IMR-90 (cell line): ENCODE data around the gene ZSWIM3. TPM values are rescaled to one million over a fixed set of nuclear protein-coding genes. Genes with fewer than 3 reads are reported as not detected.

Source experiments
- ATAC-seq: fragments of 200-7000 bp; cut with Tn5 transposase; 2 replicates; pipeline ENCODE4 v1.9.1; 2020; ENCODE audit warnings: low read depth, mild to moderate bottlenecking, moderate library complexity
- BruUV-seq: library from RNA; stranded (reverse); fragments of 400-500 nt; replicated peaks from 2 replicates; lab custom pipeline; 2021; lab: Mats Ljungman, UMichigan
- CTCF ChIA-PET: fragments of 300-600 bp; formaldehyde crosslinking; extraction: SDS; loops from one replicate; lab custom pipeline; 2021; ENCODE audit warnings: antibody characterized with exemption; lab: Yijun Ruan, JAX
- POLR2A ChIA-PET: fragments of 300-600 bp; sonication (Branson Sonifier 250); formaldehyde crosslinking; loops from one replicate; lab custom pipeline; 2022; ENCODE audit warnings: antibody characterized with exemption; ENCODE audit not compliant: unreplicated experiment; lab: Charles Lee
- DNase-seq: peaks from one replicate; pipeline ENCODE4 v3.0.0; 2013
- H2AFZ ChIP-seq: replicated peaks from 2 replicates; pipeline ENCODE3; 2013; ENCODE audit warnings: low read length, mild to moderate bottlenecking; ENCODE audit not compliant: poor library complexity
- H2AK5ac ChIP-seq: 2 replicates; pipeline ENCODE4 v1.6.1; 2013; ENCODE audit warnings: low read depth, low read length, inconsistent platforms
- H2AK9ac ChIP-seq: replicated peaks from 2 replicates; pipeline ENCODE3; 2013; ENCODE audit warnings: mild to moderate bottlenecking, low read depth, low read length, moderate library complexity; ENCODE audit not compliant: poor library complexity
- H2BK120ac ChIP-seq: 2 replicates; pipeline ENCODE4 v1.6.1; 2013; ENCODE audit warnings: low read depth, low read length, inconsistent platforms
- H2BK15ac ChIP-seq: 3 replicates; pipeline ENCODE4 v1.6.1; 2013; ENCODE audit warnings: low read depth, low read length, inconsistent platforms
- H2BK20ac ChIP-seq: 2 replicates; pipeline ENCODE4 v1.6.1; 2013; ENCODE audit warnings: low read depth, mild to moderate bottlenecking, inconsistent platforms, low read length, moderate library complexity
- H2BK5ac ChIP-seq: 2 replicates; pipeline ENCODE4 v1.6.1; 2013; ENCODE audit warnings: mild to moderate bottlenecking, low read depth, low read length, inconsistent platforms; ENCODE audit not compliant: poor library complexity, severe bottlenecking
- H3K14ac ChIP-seq: replicated peaks from 2 replicates; pipeline ENCODE4 v1.6.1; 2013; ENCODE audit warnings: low read depth, low read length, inconsistent platforms
- H3K18ac ChIP-seq: 2 replicates; pipeline ENCODE4 v1.6.1; 2013; ENCODE audit warnings: low read depth, low read length, control low read depth
- H3K23ac ChIP-seq: 2 replicates; pipeline ENCODE4 v1.6.1; 2013; ENCODE audit warnings: low read depth, low read length, inconsistent platforms
- H3K27ac ChIP-seq: 2 replicates; pipeline ENCODE4 v1.5.1; 2013; ENCODE audit warnings: mild to moderate bottlenecking, control low read depth, low read length; ENCODE audit not compliant: insufficient read depth
- H3K27me3 ChIP-seq: 2 replicates; pipeline ENCODE4 v1.6.1; 2013; ENCODE audit warnings: low read length; ENCODE audit not compliant: control insufficient read depth, insufficient read depth
- H3K36me3 ChIP-seq: 2 replicates; pipeline ENCODE4 v1.6.1; 2013; ENCODE audit warnings: low read length, mixed read lengths; ENCODE audit not compliant: control insufficient read depth, insufficient read depth
- H3K4ac ChIP-seq: 2 replicates; pipeline ENCODE4 v1.6.1; 2013; ENCODE audit warnings: low read depth, low read length, inconsistent platforms
- H3K4me1 ChIP-seq: 2 replicates; pipeline ENCODE4 v1.6.1; 2013; ENCODE audit warnings: low read length, mixed read lengths; ENCODE audit not compliant: control insufficient read depth, insufficient read depth
- H3K4me2 ChIP-seq: 2 replicates; pipeline ENCODE4 v1.6.1; 2013; ENCODE audit warnings: low read depth, mild to moderate bottlenecking, control low read depth, low read length, moderate library complexity
- H3K4me3 ChIP-seq: 2 replicates; pipeline ENCODE4 v1.5.1; 2013; ENCODE audit warnings: low read depth, mild to moderate bottlenecking, control low read depth, low read length, moderate library complexity; ENCODE audit not compliant: insufficient read depth
- H3K56ac ChIP-seq: 2 replicates; pipeline ENCODE4 v1.6.1; 2013; ENCODE audit warnings: low read length, inconsistent platforms; ENCODE audit not compliant: insufficient read depth; ENCODE audit errors: extremely low read depth
- H3K79me1 ChIP-seq, 2 experiments: 2 replicates each; pipeline ENCODE4 v1.6.1; 2013; ENCODE audit warnings: low read length in 2 of 2, inconsistent platforms in 1 of 2, low read depth in 1 of 2
- H3K9ac ChIP-seq: 2 replicates; pipeline ENCODE4 v1.6.1; 2013; ENCODE audit warnings: low read depth, low read length, control low read depth
- H3K9me1 ChIP-seq: 2 replicates; pipeline ENCODE4 v1.6.1; 2013; ENCODE audit warnings: low read length, inconsistent platforms; ENCODE audit not compliant: insufficient read depth
- H3K9me3 ChIP-seq: 2 replicates; pipeline ENCODE4 v1.6.1; 2013; ENCODE audit warnings: low read length; ENCODE audit not compliant: control insufficient read depth, insufficient read depth
- H4K20me1 ChIP-seq: 2 replicates; pipeline ENCODE4 v1.6.1; 2013; ENCODE audit warnings: low read length, inconsistent platforms; ENCODE audit not compliant: insufficient read depth
- H4K5ac ChIP-seq: 2 replicates; pipeline ENCODE4 v1.6.1; 2013; ENCODE audit warnings: mild to moderate bottlenecking, low read depth, low read length, control low read depth
- H4K8ac ChIP-seq, 2 experiments: 2 replicates each; pipeline ENCODE4 v1.6.1; 2013; ENCODE audit warnings: low read depth in 2 of 2, low read length in 2 of 2, control low read depth in 1 of 2, inconsistent platforms in 1 of 2
- H4K91ac ChIP-seq: 2 replicates; pipeline ENCODE4 v1.6.1; 2013; ENCODE audit warnings: low read depth, low read length, inconsistent platforms; ENCODE audit not compliant: insufficient read depth
- POLR2A ChIP-seq: IDR thresholded peaks from 2 replicates; pipeline ENCODE4 v1.6.1; 2012; ENCODE audit warnings: mild to moderate bottlenecking, low read depth, low read length
- WGBS, 2 experiments: methylation state at CpG; one replicate each; pipeline versions ENCODE4 v1.1.5 to v1.1.7; 2013; ENCODE audit warnings: missing lambda C conversion rate in 2 of 2; ENCODE audit not compliant: insufficient read length in 1 of 2; ENCODE audit errors: extremely low coverage in 2 of 2; 5-methylcytosine and 5-hydroxymethylcytosine counted together
- dilution Hi-C: fragments of 300-500 bp; cut with HindIII; formaldehyde crosslinking; loops from one replicate; pipeline ENCODE4 v1.14.3; 2018; ENCODE audit warnings: low sequenced_read_pairs; ENCODE audit not compliant: unreplicated experiment
- in situ Hi-C: fragments of 300-500 bp; cut with MboI; formaldehyde crosslinking; loops from 3 replicates; pipeline ENCODE4 v1.14.3; 2019; ENCODE audit warnings: low sequenced_read_pairs, inconsistent platforms, mixed read lengths
- intact Hi-C: fragments of 100-400 bp; cut with micrococcal nuclease; formaldehyde crosslinking; loops from 2 replicates; pipeline ENCODE4 v1.10.0; 2022
- polyA plus RNA-seq, 3 experiments: library from polyadenylated mRNA; depleted of rRNA; stranded (reverse); fragments of >200 nt; gene quantifications; 2 replicates each; pipeline ENCODE4 v1.2.3, GENCODE V29; 2012; ENCODE audit warnings: low replicate concordance in 1 of 3
- total RNA-seq: library from RNA; depleted of rRNA; stranded (reverse); fragments of >200 nt; gene quantifications from 2 replicates; pipeline ENCODE4 v1.2.3, GENCODE V29; 2012

ZSWIM3 gene
- total and polyA plus RNA-seq, 2 of the 4 experiments (the other 2 are of a cell fraction): 3.3 to 8.6 TPM

GRCh38 chr20:45886590-45887345 lies 29.4 kb downstream of the ZSWIM3 start:
- H3K27me3 ChIP-seq: no peaks in the 10 kb centered on the region
- intact Hi-C loops: no loop called here
- no peak for ATAC-seq
- H3K4ac ChIP-seq: no peak overlapping the region
- H2BK5ac ChIP-seq: no peak overlapping the region
- dilution Hi-C loops: no loop called here
- H2AFZ ChIP-seq: no peak overlapping the region
- H4K5ac ChIP-seq: no peak overlapping the region
- H3K4me1 ChIP-seq: peaks cover 2% of the 10 kb centered on the region; the same call in 1 of the 2 replicates
- no peak overlapping the region for H3K27ac ChIP-seq
- WGBS, 2 experiments: 95% methylated on average over 8 of the region's 19 CpGs; no CpG with 5 or more reads in 1 of the 2 experiments
- no peak overlapping the region for H3K56ac ChIP-seq
- H3K14ac ChIP-seq: no peak overlapping the region
- POLR2A ChIA-PET: no interaction called here
- CTCF ChIA-PET: no interaction called here
- H3K79me1 ChIP-seq: peaks cover 5 to 63% of the 10 kb centered on the region in 2 experiments; a peak in 3 of 4 replicates
- in situ Hi-C loops: no loop called here
- TF ChIP-seq POLR2A: no peak
- H3K4me3 ChIP-seq: no peak overlapping the region
- no peak overlapping the region for H3K9ac ChIP-seq
- no peak overlapping the region for H2AK5ac ChIP-seq
- no peak overlapping the region for H3K4me2 ChIP-seq
- no peaks in the 10 kb centered on the region for H3K9me3 ChIP-seq
- H3K9me1 ChIP-seq: peaks cover 4% of the 10 kb centered on the region
- no peaks in the 10 kb centered on the region; the same call in 1 of the 2 replicates for H4K20me1 ChIP-seq
- BruUV-seq: no TSS peak
- no peak overlapping the region for H2BK15ac ChIP-seq
- no peak overlapping the region for H3K23ac ChIP-seq
- no peak overlapping the region for H3K18ac ChIP-seq
- H4K91ac ChIP-seq: no peak overlapping the region
- no peak overlapping the region for H2AK9ac ChIP-seq
- no peak for DNase-seq
- H3K36me3 ChIP-seq: peaks cover 26% of the 10 kb centered on the region
- H2BK20ac ChIP-seq: no peak overlapping the region
- no peak overlapping the region for H2BK120ac ChIP-seq
- no peak overlapping the region for H4K8ac ChIP-seq
